Stimulated activated CD8-positive, alpha-beta memory T cell treated with anti-CD3 and anti-CD28 coated beads, Interleukin-4, amount 100 ng/mL, for 4 hours (primary cell): ENCODE measurements around the gene NEUROG2.

Experiments
- DNase-seq, 2 donors: peaks; one replicate each; pipeline ENCODE4 v3.0.0-alpha.2; 2020; ENCODE audit warnings: low read depth in 2 of 2, low spot score in 1 of 2

NEUROG2 gene

GRCh38 chr4:112521123-112522023, 5.4 kb upstream of the NEUROG2 start:
- no peak for DNase-seq

GRCh38 chr4:112520598-112521122, 4.7 kb upstream of the NEUROG2 start:
- no peak for DNase-seq

- DNase-seq: no peak
Observed at GRCh38 chr4:112519689-112520597, 4.0 kb upstream of the NEUROG2 start.

GRCh38 chr4:112518675-112519074, 2.7 kb upstream of the NEUROG2 start:
- DNase-seq: no peak

GRCh38 chr4:112517911-112518310, 1.9 kb upstream of the NEUROG2 start:
- DNase-seq: no peak

- no peak for DNase-seq
Observed at GRCh38 chr4:112517067-112517634, 1.2 kb upstream of the NEUROG2 start.

GRCh38 chr4:112516471-112517066, 589 bp upstream of the NEUROG2 start:
- no peak for DNase-seq

GRCh38 chr4:112515198-112516065, 548 bp downstream of the NEUROG2 start:
- DNase-seq: no peak

GRCh38 chr4:112514647-112515197, 1.3 kb downstream of the NEUROG2 start:
- no peak for DNase-seq

GRCh38 chr4:112513971-112514646, 1.9 kb downstream of the NEUROG2 start:
- DNase-seq: no peak

GRCh38 chr4:112511803-112512118, 4.2 kb downstream of the NEUROG2 start:
- DNase-seq: no peak

GRCh38 chr4:112511093-112511802, 4.7 kb downstream of the NEUROG2 start:
- DNase-seq: no peak

- DNase-seq: no peak
Observed at GRCh38 chr4:112510291-112511092, 5.5 kb downstream of the NEUROG2 start.

GRCh38 chr4:112509243-112510141, 6.5 kb downstream of the NEUROG2 start:
- DNase-seq: no peak

GRCh38 chr4:112508356-112508755, 7.6 kb downstream of the NEUROG2 start:
- DNase-seq: no peak

GRCh38 chr4:112504807-112505206, 11.2 kb downstream of the NEUROG2 start:
- DNase-seq: no peak

GRCh38 chr4:112502871-112503270, 13.1 kb downstream of the NEUROG2 start:
- no peak for DNase-seq
